SK-N-SH (cell line): Measurements from ENCODE around the gene PERCC1. TPM values are rescaled to one million over a fixed set of nuclear protein-coding genes. Genes with fewer than 3 reads are reported as not detected.

Experiments
- CTCF ChIA-PET: fragments of 300-600, 350-600 bp; formaldehyde crosslinking; extraction: SDS; loops from one replicate; lab custom pipeline; 2021; lab: Yijun Ruan, JAX
- POLR2A ChIA-PET: fragments of 350-600 bp; sonication (Branson Sonifier 250); formaldehyde crosslinking; extraction: SDS; loops from one replicate; lab custom pipeline; 2020; ENCODE audit warnings: antibody characterized with exemption, inconsistent platforms; lab: Yijun Ruan, JAX
- DNase-seq: peaks from one replicate; pipeline ENCODE4 v3.0.0; 2012
- H2AFZ ChIP-seq: fragments of 200-600 bp; sonication (generic); 2 replicates; pipeline ENCODE4 v1.8.1; 2016; ENCODE audit warnings: antibody characterized with exemption, mild to moderate bottlenecking, low read depth
- H3F3A ChIP-seq: fragments of 200-600 bp; sonication (generic); replicated peaks from 2 replicates; pipeline ENCODE3; 2016; ENCODE audit warnings: antibody characterized with exemption, mild to moderate bottlenecking; ENCODE audit not compliant: insufficient read depth
- H3K27ac ChIP-seq, 2 experiments: fragments of 200-500 bp in 1 of 2; fragments of 200-600 bp in 1 of 2; sonication (Bioruptor generic) in 1 of 2; sonication (generic), shearing (Covaris generic) in 1 of 2; 2 replicates each; pipeline versions ENCODE4 v1.5.1 to v1.6.1; 2014 to 2016; ENCODE audit warnings: low read depth in 2 of 2, inconsistent platforms in 1 of 2, low read length in 1 of 2, mild to moderate bottlenecking in 1 of 2, mixed read lengths in 1 of 2
- H3K27me3 ChIP-seq: fragments of 200-600 bp; sonication (generic), shearing (Covaris generic); 2 replicates; pipeline ENCODE4 v1.6.1; 2016; ENCODE audit warnings: mixed run types; ENCODE audit not compliant: insufficient read depth
- H3K36me3 ChIP-seq, 2 experiments: fragments of 200-500 bp in 1 of 2; fragments of 200-600 bp in 1 of 2; sonication (Bioruptor generic) in 1 of 2; sonication (generic) in 1 of 2; replicated peaks in 1 of 2; 2 replicates each; pipeline versions ENCODE3 to v1.5.1; 2014 to 2016; ENCODE audit warnings: low read length in 1 of 2, mild to moderate bottlenecking in 1 of 2; ENCODE audit not compliant: insufficient read depth in 2 of 2, control insufficient read depth in 1 of 2
- H3K4me1 ChIP-seq, 2 experiments: fragments of 200-500 bp in 1 of 2; fragments of 200-600 bp in 1 of 2; sonication (Bioruptor generic) in 1 of 2; sonication (generic), shearing (Covaris generic) in 1 of 2; 2 replicates each; pipeline versions ENCODE4 v1.5.1 to v1.6.1; 2014 to 2016; ENCODE audit warnings: low read depth in 1 of 2, low read length in 1 of 2, mixed run types in 1 of 2; ENCODE audit not compliant: insufficient read depth in 2 of 2, control insufficient read depth in 1 of 2
- H3K4me2 ChIP-seq: fragments of 200-600 bp; sonication (generic), shearing (Covaris generic); 2 replicates; pipeline ENCODE4 v1.6.1; 2017; ENCODE audit warnings: mixed run types
- H3K4me3 ChIP-seq, 2 experiments: fragments of 200-500 bp in 1 of 2; fragments of 200-600 bp in 1 of 2; sonication (Bioruptor generic) in 1 of 2; sonication (generic), shearing (Covaris generic) in 1 of 2; 2 replicates each; pipeline versions ENCODE4 v1.5.1 to v1.8.1; 2014 to 2016; ENCODE audit warnings: low read depth in 2 of 2, inconsistent platforms in 1 of 2, low read length in 1 of 2, mild to moderate bottlenecking in 1 of 2, mixed read lengths in 1 of 2, moderate library complexity in 1 of 2
- H3K79me2 ChIP-seq: fragments of 200-600 bp; sonication (generic); 2 replicates; pipeline ENCODE4 v1.8.1; 2017; ENCODE audit warnings: mild to moderate bottlenecking; ENCODE audit not compliant: insufficient read depth
- H3K9ac ChIP-seq: fragments of 200-600 bp; sonication (generic); 2 replicates; pipeline ENCODE4 v1.6.1; 2017; ENCODE audit warnings: mixed run types
- H3K9me2 ChIP-seq: fragments of 200-600 bp; sonication (generic); 2 replicates; pipeline ENCODE4 v1.6.1; 2017; ENCODE audit warnings: mixed run types
- H3K9me3 ChIP-seq: fragments of 200-600 bp; sonication (generic); 2 replicates; pipeline ENCODE4 v1.6.1; 2017; ENCODE audit warnings: mixed run types, mild to moderate bottlenecking, moderate library complexity
- H4K20me1 ChIP-seq: fragments of 200-600 bp; sonication (generic); 2 replicates; pipeline ENCODE4 v1.6.1; 2017; ENCODE audit warnings: mild to moderate bottlenecking, mixed run types; ENCODE audit not compliant: insufficient read depth
- ELF1 ChIP-seq: IDR thresholded peaks from 2 replicates; pipeline ENCODE4 v1.4.0; 2012
- EP300 ChIP-seq, 2 experiments: IDR thresholded peaks; 2 replicates each; pipeline versions ENCODE4 v1.4.0 to v1.6.1; 2012; ENCODE audit warnings: borderline replicate concordance in 1 of 2, low read depth in 1 of 2, low read length in 1 of 2
- FOXM1 ChIP-seq: IDR thresholded peaks from 2 replicates; pipeline ENCODE4 v1.4.0; 2012; ENCODE audit warnings: low read depth, mild to moderate bottlenecking
- GABPA ChIP-seq: IDR thresholded peaks from 2 replicates; pipeline ENCODE4 v1.4.0; 2012; ENCODE audit warnings: low read depth, mild to moderate bottlenecking
- JUND ChIP-seq: IDR thresholded peaks from 2 replicates; pipeline ENCODE4 v1.4.0; 2012
- MEF2A ChIP-seq: IDR thresholded peaks from 2 replicates; pipeline ENCODE4 v1.4.0; 2012; ENCODE audit warnings: low read depth, borderline replicate concordance
- NFIC ChIP-seq: IDR thresholded peaks from 2 replicates; pipeline ENCODE4 v1.4.0; 2012; ENCODE audit warnings: borderline replicate concordance
- NRF1 ChIP-seq: IDR thresholded peaks from 2 replicates; pipeline ENCODE4 v1.6.1; 2012; ENCODE audit warnings: low read depth, mild to moderate bottlenecking, low read length
- SIN3A ChIP-seq: IDR thresholded peaks from 2 replicates; pipeline ENCODE4 v1.6.1; 2012; ENCODE audit warnings: low read depth, mild to moderate bottlenecking, low read length, moderate library complexity, borderline replicate concordance
- TCF12 ChIP-seq: IDR thresholded peaks from 2 replicates; pipeline ENCODE4 v1.4.0; 2012
- WGBS: methylation state at CpG from one replicate; pipeline ENCODE4 v1.1.6; 2017; ENCODE audit warnings: low lambda C conversion rate; 5-methylcytosine and 5-hydroxymethylcytosine counted together
- polyA plus RNA-seq, 3 experiments: library from polyadenylated mRNA; depleted of rRNA; stranded (reverse); fragments of >200 nt; gene quantifications; 2 replicates each; pipeline ENCODE4 v1.2.3, GENCODE V29; 2012
- TF ChIP-seq, protein P1 (sequence below): fragments of 150-350 bp; IDR thresholded peaks from 2 replicates; pipeline ENCODE4 v1.6.1; 2017; ENCODE audit warnings: antibody characterized with exemption, low read length, low read depth, borderline replicate concordance
- TF ChIP-seq, protein P2 (sequence below): fragments of 150-350 bp; IDR thresholded peaks from 2 replicates; pipeline ENCODE4 v1.6.1; 2016; ENCODE audit warnings: mild to moderate bottlenecking, low read depth, low read length
- TF ChIP-seq, protein P3 (sequence below): fragments of 200-600 bp; sonication (generic); IDR thresholded peaks from 2 replicates; pipeline ENCODE4 v1.6.1; 2017; ENCODE audit warnings: antibody characterized with exemption, mild to moderate bottlenecking, moderate library complexity
- TF ChIP-seq, protein P4 (sequence below): IDR thresholded peaks from 2 replicates; pipeline ENCODE4; 2012

Gene PERCC1
- polyA plus RNA-seq, 1 of the 3 experiments (the other 2 are of a cell fraction) = not detected

DNA sequence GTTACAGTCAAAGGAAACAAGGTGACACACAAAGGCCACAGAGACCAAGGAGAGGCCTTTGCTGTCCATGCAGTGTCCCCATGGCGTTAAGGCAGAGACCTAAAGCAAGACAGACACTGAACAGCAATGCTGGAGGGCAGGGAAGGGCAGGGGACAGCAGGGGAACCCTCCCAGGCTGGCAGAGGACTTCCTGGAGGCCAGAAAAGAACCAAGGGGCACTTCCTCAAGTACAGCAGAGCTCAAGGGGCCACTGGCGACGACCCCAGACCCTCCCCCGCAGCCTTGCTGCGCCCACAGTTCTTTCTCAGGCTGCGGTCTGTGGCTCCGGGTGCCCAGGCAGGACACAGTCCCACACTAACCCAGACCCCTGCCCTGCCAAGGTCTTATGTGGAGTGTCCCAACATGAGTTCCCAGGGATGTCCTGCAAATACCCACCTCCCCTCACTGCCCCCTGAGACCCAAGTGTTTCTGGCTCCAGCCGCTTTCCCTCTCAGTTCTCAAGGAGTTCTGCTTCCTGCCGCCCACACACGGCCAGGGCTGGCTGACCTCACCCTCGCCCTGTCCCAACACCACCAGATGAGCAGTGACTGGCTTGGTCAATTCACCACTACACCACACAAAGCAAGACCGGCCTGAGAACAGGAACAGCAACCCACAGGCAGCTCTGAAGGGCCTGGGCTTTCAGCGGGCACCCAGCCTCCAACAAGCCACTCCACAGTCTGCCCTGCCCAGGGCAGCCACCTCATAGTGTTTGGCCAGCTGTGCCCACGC is 39.8 kb downstream of the PERCC1 start:
- WGBS = 76% methylated on average over 5 of the region's 14 CpGs
- H3K9me2 ChIP-seq = no peaks in the 10 kb centered on the region
- H3K79me2 ChIP-seq = peaks cover 85% of the 10 kb centered on the region
- 0 out of 2 replicates have a peak overlapping the region, but pooled peaks have one; percentile 15 for H3K4me2 ChIP-seq
- no peak for DNase-seq
- H3K4me1 ChIP-seq = peaks cover 5 to 10% of the 10 kb centered on the region in 2 experiments; a peak in 2 of 4 replicates
- no peak overlapping the region for H3K27ac ChIP-seq
- peaks cover under 1% of the 10 kb centered on the region for H3F3A ChIP-seq
- ChIA-PET POLR2A (no interaction called here), CTCF (no interaction called here)
- H3K9me3 ChIP-seq = no peaks in the 10 kb centered on the region
- H3K27me3 ChIP-seq = no peaks in the 10 kb centered on the region
- no peak overlapping the region for H3K4me3 ChIP-seq
- 0 out of 2 replicates have a peak, but pooled peaks cover 11% of the 10 kb centered on the region for H4K20me1 ChIP-seq
- TF ChIP-seq TCF12 (no peak), NFIC (no peak), ELF1 (no peak), NRF1 (no peak), MEF2A (no peak), SIN3A (no peak), GABPA (no peak), JUND (no peak), EP300 (IDR thresholded peaks at IDR 0.05; ENCODE audit: borderline replicate concordance in 1 of 2, low read depth in 1 of 2, low read length in 1 of 2) (no peak), FOXM1 (no peak)
- TF ChIP-seq, protein P1, sequence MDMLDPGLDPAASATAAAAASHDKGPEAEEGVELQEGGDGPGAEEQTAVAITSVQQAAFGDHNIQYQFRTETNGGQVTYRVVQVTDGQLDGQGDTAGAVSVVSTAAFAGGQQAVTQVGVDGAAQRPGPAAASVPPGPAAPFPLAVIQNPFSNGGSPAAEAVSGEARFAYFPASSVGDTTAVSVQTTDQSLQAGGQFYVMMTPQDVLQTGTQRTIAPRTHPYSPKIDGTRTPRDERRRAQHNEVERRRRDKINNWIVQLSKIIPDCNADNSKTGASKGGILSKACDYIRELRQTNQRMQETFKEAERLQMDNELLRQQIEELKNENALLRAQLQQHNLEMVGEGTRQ = no peak
- TF ChIP-seq, protein P2, sequence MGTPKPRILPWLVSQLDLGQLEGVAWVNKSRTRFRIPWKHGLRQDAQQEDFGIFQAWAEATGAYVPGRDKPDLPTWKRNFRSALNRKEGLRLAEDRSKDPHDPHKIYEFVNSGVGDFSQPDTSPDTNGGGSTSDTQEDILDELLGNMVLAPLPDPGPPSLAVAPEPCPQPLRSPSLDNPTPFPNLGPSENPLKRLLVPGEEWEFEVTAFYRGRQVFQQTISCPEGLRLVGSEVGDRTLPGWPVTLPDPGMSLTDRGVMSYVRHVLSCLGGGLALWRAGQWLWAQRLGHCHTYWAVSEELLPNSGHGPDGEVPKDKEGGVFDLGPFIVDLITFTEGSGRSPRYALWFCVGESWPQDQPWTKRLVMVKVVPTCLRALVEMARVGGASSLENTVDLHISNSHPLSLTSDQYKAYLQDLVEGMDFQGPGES = no peak
- TF ChIP-seq, protein P3, sequence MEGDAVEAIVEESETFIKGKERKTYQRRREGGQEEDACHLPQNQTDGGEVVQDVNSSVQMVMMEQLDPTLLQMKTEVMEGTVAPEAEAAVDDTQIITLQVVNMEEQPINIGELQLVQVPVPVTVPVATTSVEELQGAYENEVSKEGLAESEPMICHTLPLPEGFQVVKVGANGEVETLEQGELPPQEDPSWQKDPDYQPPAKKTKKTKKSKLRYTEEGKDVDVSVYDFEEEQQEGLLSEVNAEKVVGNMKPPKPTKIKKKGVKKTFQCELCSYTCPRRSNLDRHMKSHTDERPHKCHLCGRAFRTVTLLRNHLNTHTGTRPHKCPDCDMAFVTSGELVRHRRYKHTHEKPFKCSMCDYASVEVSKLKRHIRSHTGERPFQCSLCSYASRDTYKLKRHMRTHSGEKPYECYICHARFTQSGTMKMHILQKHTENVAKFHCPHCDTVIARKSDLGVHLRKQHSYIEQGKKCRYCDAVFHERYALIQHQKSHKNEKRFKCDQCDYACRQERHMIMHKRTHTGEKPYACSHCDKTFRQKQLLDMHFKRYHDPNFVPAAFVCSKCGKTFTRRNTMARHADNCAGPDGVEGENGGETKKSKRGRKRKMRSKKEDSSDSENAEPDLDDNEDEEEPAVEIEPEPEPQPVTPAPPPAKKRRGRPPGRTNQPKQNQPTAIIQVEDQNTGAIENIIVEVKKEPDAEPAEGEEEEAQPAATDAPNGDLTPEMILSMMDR = no peak
- TF ChIP-seq, protein P4, sequence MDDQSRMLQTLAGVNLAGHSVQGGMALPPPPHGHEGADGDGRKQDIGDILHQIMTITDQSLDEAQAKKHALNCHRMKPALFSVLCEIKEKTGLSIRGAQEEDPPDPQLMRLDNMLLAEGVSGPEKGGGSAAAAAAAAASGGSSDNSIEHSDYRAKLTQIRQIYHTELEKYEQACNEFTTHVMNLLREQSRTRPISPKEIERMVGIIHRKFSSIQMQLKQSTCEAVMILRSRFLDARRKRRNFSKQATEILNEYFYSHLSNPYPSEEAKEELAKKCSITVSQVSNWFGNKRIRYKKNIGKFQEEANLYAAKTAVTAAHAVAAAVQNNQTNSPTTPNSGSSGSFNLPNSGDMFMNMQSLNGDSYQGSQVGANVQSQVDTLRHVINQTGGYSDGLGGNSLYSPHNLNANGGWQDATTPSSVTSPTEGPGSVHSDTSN = no peak
- H3K9ac ChIP-seq = no peak overlapping the region
- H3K36me3 ChIP-seq = no peaks in the 10 kb centered on the region
- H2AFZ ChIP-seq = no peak overlapping the region
